ENCODE measurements around the gene TAOK1.

TAOK1 gene

DNA sequence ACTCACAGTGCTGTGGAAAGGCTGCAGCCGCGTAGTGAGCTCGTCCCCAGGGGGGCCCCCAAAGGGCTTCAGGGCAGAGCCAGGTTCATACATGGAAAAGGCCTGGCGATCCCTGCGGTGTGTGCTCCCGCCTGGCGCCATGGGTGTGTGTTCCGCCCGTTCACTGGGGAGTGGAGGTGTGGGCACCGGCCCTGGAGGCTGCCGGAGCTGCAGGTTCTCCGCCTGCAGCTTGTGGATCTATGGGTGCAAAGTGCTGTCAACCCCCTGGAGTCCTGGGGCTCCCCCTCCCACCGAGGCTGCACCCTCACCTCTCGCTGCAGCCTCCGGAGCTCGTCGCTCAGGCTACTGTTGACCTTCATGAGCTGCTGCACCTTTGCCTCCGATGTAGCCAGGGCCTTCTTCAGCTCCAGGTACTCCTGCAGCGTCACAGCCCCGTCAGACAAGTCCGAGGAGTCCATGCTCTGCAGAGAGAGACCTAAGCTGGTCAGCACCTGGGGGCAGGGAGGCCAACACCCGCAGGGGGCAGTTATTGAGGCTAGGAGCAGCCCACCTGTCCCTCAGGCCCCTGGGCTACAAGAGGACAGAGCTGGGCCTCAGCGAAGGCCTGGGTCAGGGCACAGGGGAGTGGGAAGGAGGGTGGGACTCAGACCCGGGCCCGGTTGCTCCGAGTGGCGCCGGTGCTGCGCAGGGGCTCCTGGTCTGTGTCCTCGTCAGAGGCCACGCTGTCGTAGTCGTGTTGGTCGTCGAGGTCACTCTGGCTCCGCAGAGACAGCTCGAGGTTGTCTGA is 186.2 kb downstream of the TAOK1 start:
- Histone ChIP-seq H3K4me3 (ENCODE audit: low read length) (no peak overlapping the region), H3K27me3 (ENCODE audit: control insufficient read depth, low read length) (no peaks in the 10 kb centered on the region), H4K20me1 (ENCODE audit: control insufficient read depth, insufficient read depth, low read depth, low read length) (no peaks in the 10 kb centered on the region), H3K36me3 (ENCODE audit: control insufficient read depth, low read length) (peaks cover 89% of the 10 kb centered on the region), H3K79me2 (ENCODE audit: control insufficient read depth, low read length) (no peaks in the 10 kb centered on the region), H3K9me2 (replicated peaks; ENCODE audit: control insufficient read depth, low read length) (no peaks in the 10 kb centered on the region), H3K4me1 (ENCODE audit: control insufficient read depth, low read length) (peaks cover 25% of the 10 kb centered on the region), H3K9me3 (ENCODE audit: control insufficient read depth, insufficient read depth, low read length) (no peaks in the 10 kb centered on the region), H3K4me2 (ENCODE audit: low read length) (no peak overlapping the region), H3F3A (ENCODE audit: control insufficient read depth, insufficient read depth) (no peaks in the 10 kb centered on the region), H3K27ac (ENCODE audit: low read depth, low read length) (no peak overlapping the region)
- TF ChIP-seq, protein P1, sequence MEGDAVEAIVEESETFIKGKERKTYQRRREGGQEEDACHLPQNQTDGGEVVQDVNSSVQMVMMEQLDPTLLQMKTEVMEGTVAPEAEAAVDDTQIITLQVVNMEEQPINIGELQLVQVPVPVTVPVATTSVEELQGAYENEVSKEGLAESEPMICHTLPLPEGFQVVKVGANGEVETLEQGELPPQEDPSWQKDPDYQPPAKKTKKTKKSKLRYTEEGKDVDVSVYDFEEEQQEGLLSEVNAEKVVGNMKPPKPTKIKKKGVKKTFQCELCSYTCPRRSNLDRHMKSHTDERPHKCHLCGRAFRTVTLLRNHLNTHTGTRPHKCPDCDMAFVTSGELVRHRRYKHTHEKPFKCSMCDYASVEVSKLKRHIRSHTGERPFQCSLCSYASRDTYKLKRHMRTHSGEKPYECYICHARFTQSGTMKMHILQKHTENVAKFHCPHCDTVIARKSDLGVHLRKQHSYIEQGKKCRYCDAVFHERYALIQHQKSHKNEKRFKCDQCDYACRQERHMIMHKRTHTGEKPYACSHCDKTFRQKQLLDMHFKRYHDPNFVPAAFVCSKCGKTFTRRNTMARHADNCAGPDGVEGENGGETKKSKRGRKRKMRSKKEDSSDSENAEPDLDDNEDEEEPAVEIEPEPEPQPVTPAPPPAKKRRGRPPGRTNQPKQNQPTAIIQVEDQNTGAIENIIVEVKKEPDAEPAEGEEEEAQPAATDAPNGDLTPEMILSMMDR (IDR thresholded peaks at IDR 0.05; ENCODE audit: low read depth, low read length, poor library complexity, severe bottlenecking), result no peak

DNA sequence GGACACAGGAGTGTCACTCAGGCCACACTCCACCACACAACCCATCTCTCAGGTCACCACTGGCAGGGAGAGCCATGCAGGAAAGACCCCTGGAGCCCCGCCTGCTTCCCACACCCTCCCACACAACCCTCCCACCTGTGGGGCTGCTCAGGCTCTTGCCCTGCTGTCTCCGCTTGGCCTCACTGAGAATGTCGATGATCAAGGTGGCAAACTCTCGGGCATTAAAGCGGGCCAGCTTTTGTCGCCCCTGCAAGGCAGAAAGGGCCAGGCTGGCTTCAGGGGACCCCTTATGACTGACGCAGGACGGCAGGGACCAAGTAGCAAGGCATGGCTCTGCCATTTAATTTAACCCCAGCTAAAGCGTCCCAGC is 186.8 kb downstream of the TAOK1 start:
- no peaks in the 10 kb centered on the region for H3K9me2 ChIP-seq (replicated peaks; ENCODE audit: control insufficient read depth, low read length)
- H4K20me1 ChIP-seq (ENCODE audit: control insufficient read depth, insufficient read depth, low read depth, low read length), result no peaks in the 10 kb centered on the region
- H3K79me2 ChIP-seq (ENCODE audit: control insufficient read depth, low read length), result no peaks in the 10 kb centered on the region
- no peaks in the 10 kb centered on the region for H3K9me3 ChIP-seq (ENCODE audit: control insufficient read depth, insufficient read depth, low read length)
- H3K36me3 ChIP-seq (ENCODE audit: control insufficient read depth, low read length), result peaks cover 88% of the 10 kb centered on the region
- H3F3A ChIP-seq (ENCODE audit: control insufficient read depth, insufficient read depth), result no peaks in the 10 kb centered on the region
- H3K27ac ChIP-seq (ENCODE audit: low read depth, low read length), result no peak overlapping the region
- no peak overlapping the region for H3K4me3 ChIP-seq (ENCODE audit: low read length)
- peaks cover 25% of the 10 kb centered on the region for H3K4me1 ChIP-seq (ENCODE audit: control insufficient read depth, low read length)
- no peaks in the 10 kb centered on the region for H3K27me3 ChIP-seq (ENCODE audit: control insufficient read depth, low read length)
- H3K4me2 ChIP-seq (ENCODE audit: low read length), result no peak overlapping the region
- TF ChIP-seq, protein P1 (IDR thresholded peaks at IDR 0.05; ENCODE audit: low read depth, low read length, poor library complexity, severe bottlenecking), result no peak
- no peak for TF ChIP-seq EZH2phosphoT487 (IDR thresholded peaks at IDR 0.05; ENCODE audit: borderline replicate concordance, low read length)

DNA sequence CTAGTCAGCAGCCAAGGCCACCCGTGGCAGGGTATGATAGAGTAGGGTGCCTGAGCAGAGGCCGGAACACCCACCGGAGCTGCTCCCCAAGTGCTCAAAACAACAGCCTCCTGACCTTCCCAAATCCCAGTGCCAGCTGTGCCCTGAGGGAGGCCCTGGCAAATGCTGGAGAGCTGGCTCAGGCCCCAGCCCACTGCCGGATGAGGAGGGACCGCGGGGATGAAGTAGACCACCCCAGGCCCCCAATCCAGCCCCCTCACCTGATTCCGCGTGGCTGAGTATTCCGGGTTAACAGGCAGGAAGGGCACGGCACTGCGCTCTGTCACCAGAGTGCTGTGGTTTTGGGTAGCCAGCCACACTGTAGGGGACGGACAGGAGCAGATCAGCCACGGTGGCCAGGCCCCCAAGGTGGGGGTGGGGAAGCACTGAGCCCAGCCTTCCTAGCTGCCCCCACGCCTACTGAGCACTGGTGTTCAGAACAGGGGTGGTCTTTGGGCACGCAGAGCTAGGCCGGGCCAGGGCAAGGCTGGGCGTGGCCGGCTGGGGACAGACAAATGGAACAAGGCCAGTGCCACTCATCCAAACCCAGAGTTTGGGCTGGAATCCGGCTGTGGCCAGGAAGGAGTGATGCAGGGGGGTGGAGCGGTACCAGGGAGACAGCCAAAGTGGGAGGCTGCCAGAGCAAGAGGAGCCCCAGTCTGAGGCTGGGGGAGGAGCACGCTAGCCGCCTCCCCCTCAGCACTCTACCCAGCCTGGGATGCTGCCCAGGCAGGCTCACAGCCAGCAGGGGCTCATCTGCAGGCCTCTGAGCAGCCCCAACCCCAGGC is 187.4 kb downstream of the TAOK1 start:
- H3K36me3 ChIP-seq (ENCODE audit: control insufficient read depth, low read length), result peaks cover 90% of the 10 kb centered on the region
- H3K79me2 ChIP-seq (ENCODE audit: control insufficient read depth, low read length), result peaks cover 1% of the 10 kb centered on the region; the same call in 1 of the 2 replicates
- H4K20me1 ChIP-seq (ENCODE audit: control insufficient read depth, insufficient read depth, low read depth, low read length), result no peaks in the 10 kb centered on the region
- H3K27me3 ChIP-seq (ENCODE audit: control insufficient read depth, low read length), result no peaks in the 10 kb centered on the region
- no peak overlapping the region for H3K27ac ChIP-seq (ENCODE audit: low read depth, low read length)
- no peak for TF ChIP-seq EZH2phosphoT487 (IDR thresholded peaks at IDR 0.05; ENCODE audit: borderline replicate concordance, low read length)
- TF ChIP-seq, protein P1 (IDR thresholded peaks at IDR 0.05; ENCODE audit: low read depth, low read length, poor library complexity, severe bottlenecking), result no peak
- H3K9me2 ChIP-seq (replicated peaks; ENCODE audit: control insufficient read depth, low read length), result no peaks in the 10 kb centered on the region
- no peak overlapping the region for H3K4me2 ChIP-seq (ENCODE audit: low read length)
- H3K4me3 ChIP-seq (ENCODE audit: low read length), result no peak overlapping the region
- H3K4me1 ChIP-seq (ENCODE audit: control insufficient read depth, low read length), result peaks cover 25% of the 10 kb centered on the region
- H3F3A ChIP-seq (ENCODE audit: control insufficient read depth, insufficient read depth), result no peaks in the 10 kb centered on the region
- H3K9me3 ChIP-seq (ENCODE audit: control insufficient read depth, insufficient read depth, low read length), result no peaks in the 10 kb centered on the region
